Cardiac fibroblast (primary cell): Measurements from ENCODE around the gene RPTN.

Experiments
- DNase-seq, 2 donors: peaks; one replicate each; pipeline versions ENCODE4 v3.0.0 to v3.0.0-alpha.2; 2010; ENCODE audit warnings: low read depth in 2 of 2
- H3K4me3 ChIP-seq, 2 donors: replicated peaks in 1 of 2; 1 replicate in 1 of 2; 2 replicates in 1 of 2; pipeline ENCODE4 v1.5.1; 2011; ENCODE audit warnings: low read depth in 2 of 2, low read length in 2 of 2, mild to moderate bottlenecking in 2 of 2, moderate library complexity in 1 of 2
- CTCF ChIP-seq: IDR thresholded peaks from one replicate; pipeline ENCODE4 v1.5.1; 2011; ENCODE audit warnings: low read depth, mild to moderate bottlenecking, low read length, inconsistent platforms

RPTN gene

GRCh38 chr1:152108882-152109222, 50.2 kb downstream of the RPTN start:
- TF ChIP-seq CTCF = no peak
- H3K4me3 ChIP-seq = peak overlapping the region in 1 of 2 donors; percentile 10
- no peak for DNase-seq

- peak; percentile 74 to 75 for DNase-seq
- H3K4me3 ChIP-seq = peak overlapping the region; percentile 28 to 36
- TF ChIP-seq CTCF = no peak
These were observed 50.8 kb downstream of the RPTN start for GRCh38 chr1:152107984-152108881.

GRCh38 chr1:152107031-152107983, 51.7 kb downstream of the RPTN start:
- DNase-seq = no peak
- peak overlapping the region; percentile 28 to 36 for H3K4me3 ChIP-seq
- TF ChIP-seq CTCF = no peak

GRCh38 chr1:152104854-152105253, 54.2 kb downstream of the RPTN start:
- H3K4me3 ChIP-seq = no peak overlapping the region
- no peak for DNase-seq
- TF ChIP-seq CTCF = no peak
